Activated CD4-positive, CD25-positive, alpha-beta regulatory T cell treated with anti-CD3 and anti-CD28 coated beads, Interleukin-2, amount 50 U/mL, for 16 hours (primary cell): ENCODE data around the gene ATG7.
"Not testable (repeated sequence)": the region's sequence is repeated elsewhere in the genome, so short reads cannot be mapped to it uniquely, and the experiment has no call there.

ENCODE experiments used
- DNase-seq: peaks from one replicate; pipeline ENCODE4 v3.0.0-alpha.2; 2020; ENCODE audit warnings: low read depth, low spot score

ATG7 gene

DNA sequence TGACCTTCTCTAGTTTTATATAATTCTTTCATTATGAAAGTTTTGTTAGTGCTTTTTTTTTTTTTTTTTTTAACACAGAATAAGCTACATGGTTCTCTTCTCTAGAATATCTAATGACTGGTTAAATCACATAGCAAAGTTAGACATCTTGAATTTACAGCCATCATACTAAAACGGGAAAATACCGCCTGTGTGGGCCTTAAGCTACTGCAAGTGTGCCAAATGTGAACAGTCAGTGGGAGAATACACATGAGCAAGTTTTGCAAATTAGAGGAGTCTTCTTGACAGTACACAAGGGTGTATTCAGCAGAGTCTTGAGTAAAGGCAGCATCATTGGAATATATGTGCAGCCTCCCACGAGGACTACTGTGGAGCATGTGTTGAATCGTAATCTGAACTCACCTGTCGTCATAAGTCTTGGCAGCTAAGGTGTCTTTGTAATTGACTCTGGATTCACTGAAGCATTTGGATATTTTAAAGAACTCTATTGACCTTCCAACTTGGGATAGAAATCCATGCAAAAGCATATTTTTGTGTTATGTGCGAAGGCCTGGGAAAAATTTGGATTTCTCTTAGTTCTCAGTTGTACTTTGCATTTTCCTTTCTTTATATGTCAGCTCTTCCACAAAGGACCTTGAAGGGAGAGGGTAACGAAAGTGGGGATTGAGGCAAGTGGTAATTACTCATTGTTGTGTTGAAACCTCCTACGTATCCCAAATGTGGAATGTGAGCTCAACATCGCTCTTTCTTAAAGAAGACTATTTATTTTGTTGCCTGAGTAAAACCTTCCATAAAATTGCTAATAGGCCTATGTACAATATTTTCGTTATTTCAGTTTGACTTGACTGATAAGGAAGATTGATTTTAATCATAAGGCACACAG, 117.4 kb downstream of the ATG7 start:
- DNase-seq, result no peak

DNA sequence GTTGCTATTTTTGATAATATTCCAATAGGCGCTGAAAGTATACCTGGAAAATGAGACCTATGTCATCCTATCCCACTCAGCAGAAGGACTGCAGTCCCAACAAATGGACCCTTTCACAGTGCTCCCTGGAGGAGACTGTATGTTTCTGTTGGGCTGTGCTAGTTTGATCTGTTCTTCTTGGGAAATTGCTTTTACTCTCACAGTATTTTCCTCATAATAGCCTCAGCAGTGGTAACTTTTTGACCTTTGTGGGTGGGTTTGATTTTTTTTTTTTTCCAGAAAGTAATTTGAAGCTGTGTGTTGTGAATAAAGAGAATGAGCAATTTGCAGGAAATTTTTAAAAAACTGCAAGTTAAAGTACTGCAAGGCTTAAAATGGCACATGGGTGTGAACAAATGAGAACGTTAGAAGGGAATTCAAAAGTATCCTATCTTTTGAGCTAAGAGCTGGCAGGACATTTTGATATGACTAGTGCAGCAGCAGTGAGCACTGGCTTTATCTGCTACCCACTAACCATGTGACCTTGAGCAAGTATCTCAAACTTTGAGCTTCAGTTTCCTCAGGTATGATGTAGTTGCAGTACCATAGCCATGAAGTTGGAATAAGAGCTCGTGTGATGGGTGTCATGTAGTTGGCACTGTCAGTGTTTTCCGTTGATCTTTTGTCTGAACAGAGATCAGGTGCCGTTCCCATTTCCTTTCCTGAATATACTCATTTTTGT, 118.4 kb downstream of the ATG7 start:
- no peak for DNase-seq

- DNase-seq, result no peak
These were observed 119.1 kb downstream of the ATG7 start for GRCh38 chr3:11391174-11391879.

DNA sequence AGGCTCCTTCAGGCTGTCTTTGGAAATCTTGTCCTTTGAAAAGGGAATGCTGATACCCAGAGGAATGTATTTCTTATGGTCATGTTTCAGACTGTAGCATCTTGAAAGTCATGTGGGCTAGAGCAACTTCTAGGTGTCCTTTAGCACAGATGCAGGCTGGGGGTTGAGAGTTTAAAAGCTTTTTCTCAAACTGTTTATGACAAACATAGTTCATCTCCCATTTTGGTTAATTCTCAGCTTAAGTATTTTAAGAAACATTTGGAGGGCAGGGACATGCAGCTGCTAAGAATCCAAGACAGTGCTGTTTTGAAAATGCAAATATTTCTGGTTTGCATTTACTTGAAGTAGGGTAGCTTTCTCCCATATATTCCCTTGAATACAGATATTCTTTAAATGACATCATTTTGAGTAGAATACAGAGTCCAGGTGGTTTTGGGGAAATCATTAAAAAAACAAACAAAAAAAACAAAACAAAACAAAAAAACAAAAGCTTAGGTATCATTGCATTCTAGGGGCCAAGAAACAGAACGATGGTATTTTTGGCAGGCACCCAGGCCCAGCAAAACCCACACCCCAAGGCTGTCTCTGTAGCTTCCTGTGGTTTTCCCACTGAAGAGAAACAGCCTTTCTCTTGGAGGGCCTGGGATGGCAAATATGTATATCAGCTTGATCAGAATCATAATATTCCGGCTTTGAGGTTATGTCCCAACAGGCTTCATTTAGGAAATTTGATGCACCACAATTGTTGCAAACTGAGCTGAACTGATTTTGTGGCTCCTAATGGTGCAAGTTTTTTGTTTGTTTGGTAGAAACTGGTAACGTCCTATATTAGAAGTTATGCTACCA, 120.0 kb downstream of the ATG7 start:
- DNase-seq, result no peak

GRCh38 chr3:11392860-11393114, 120.6 kb downstream of the ATG7 start:
- no peak for DNase-seq

DNA sequence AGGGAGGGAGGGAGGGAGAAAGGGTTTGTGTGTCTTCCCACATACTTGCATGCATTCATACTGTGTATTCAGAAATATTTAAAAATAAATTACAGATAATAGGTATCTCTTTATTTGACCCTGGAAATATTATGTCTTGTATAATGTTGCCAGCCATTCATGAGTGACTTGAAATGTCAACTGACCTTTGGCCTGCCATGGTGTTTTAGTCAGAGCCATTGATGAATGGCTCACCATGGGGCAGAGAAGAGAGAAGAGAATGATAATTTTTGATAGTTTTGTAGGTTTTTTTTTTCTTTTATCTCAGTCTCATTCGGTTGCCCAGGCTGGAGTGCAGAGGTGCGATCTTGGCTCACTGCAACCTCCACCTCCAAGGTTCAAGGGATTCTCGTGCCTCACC, 121.2 kb downstream of the ATG7 start:
- no peak for DNase-seq

DNA sequence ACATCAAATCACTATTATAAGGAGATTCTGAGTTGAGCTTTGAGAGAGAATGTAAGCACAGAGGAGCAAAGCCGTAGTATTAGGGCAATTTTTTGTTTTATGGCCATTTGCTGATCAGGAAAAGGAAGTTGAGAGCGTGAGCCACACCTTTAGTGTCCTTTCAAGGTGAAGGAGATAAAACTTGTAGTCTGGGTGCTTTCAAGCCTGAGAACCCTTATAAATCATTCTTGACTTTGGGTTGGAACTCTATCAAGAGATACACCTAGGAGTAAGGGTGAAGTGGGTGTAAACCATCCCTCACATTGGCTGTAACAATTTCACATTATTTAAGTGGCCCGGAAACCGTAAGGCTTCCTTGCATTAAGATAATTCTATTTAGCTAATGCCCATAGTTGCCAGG, 122.2 kb downstream of the ATG7 start:
- DNase-seq, result no peak

DNA sequence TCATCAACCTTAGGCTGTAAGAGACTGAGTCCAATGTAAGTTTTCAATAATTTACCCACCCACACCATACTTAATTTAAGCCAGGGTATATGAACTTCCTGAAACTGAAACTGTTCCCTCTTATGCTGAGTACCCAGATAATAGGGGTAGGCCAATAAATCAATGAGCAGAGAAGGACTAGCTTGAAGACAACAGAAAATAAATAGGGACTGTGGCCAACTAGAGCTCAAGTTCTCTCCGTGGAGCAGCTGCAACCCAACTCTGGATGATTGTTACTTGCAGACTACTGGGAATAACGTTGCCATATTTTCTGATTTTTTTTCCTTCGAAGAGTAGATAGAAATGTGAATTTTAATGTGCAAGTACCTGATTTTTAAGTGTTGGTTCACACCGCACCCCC, 128.0 kb downstream of the ATG7 start:
- DNase-seq, result no peak

- no peak for DNase-seq
These were observed 129.2 kb downstream of the ATG7 start for GRCh38 chr3:11401434-11401833.

DNA sequence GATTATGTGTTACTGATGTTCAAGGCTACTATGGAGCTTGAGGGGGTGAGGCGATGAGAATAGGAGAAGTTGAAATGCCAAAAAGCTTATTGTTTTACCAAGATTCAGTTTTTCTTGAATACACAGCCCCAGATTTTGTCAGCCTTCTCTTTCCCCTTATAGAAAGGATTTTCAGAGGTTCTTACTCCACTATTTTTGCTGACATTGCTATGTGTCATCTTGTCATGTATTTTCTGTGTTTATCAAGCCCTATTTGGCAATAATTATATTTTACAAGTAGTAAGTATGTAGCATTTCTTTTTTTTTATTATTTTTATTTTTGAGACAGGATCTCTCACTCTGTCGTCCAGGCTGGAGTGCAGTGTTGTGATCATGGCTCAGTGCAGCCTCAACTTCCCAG, 133.1 kb downstream of the ATG7 start:
- DNase-seq, result no peak

- no peak for DNase-seq
These were observed 135.4 kb downstream of the ATG7 start for GRCh38 chr3:11407644-11408043.

DNA sequence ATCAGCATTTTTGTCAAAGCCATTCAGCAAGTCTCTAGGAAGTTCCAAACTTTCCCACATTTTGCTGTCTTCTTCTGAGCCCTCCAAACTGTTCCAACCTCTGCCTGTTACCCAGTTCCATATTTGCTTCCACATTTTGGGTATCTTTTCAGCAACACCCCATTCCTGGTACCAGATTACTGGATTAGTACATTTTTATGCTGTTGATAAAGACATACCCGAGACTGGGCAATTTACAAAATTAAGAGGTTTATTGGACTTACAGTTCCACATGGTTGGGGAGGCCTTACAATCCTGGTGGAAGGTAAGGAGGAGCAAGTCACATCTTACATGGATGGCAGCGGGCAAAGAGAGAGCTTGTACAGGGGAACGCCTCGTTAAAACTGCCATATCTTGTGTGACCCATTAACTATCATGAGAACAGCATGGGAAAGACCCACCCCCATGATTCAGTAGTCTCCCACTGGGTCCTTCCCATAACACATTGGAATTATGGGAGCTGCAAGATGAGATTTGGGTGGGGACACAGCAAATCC, 136.2 kb downstream of the ATG7 start:
- DNase-seq, result not testable (repeated sequence)

GRCh38 chr3:11410564-11410963, 138.4 kb downstream of the ATG7 start:
- DNase-seq, result no peak

GRCh38 chr3:11411956-11412355, 139.8 kb downstream of the ATG7 start:
- no peak for DNase-seq

GRCh38 chr3:11413071-11413470, 140.9 kb downstream of the ATG7 start:
- no peak for DNase-seq

GRCh38 chr3:11415099-11415498, 142.9 kb downstream of the ATG7 start:
- DNase-seq, result no peak

- no peak for DNase-seq
These were observed 147.9 kb downstream of the ATG7 start for GRCh38 chr3:11420066-11420465.

DNA sequence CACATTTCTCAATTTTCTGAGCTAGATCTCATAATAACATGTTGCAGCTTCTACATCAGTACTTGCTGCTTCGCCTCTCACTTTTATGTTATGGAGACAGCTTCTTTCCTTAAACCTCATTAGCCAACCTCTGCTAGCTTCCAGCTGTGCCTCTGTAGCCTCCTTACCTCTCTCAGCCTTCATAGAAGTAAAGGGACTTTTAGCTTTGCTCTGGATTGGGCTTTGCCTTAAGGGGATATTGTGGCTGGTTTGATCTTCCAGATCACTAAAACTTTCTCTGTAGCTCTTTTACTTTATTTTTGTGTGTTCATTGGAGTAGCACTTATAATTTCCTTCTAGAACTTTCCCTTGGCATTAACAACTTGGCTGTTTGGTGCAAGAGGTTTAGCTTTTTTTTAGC, 150.1 kb downstream of the ATG7 start:
- DNase-seq, result no peak

DNA sequence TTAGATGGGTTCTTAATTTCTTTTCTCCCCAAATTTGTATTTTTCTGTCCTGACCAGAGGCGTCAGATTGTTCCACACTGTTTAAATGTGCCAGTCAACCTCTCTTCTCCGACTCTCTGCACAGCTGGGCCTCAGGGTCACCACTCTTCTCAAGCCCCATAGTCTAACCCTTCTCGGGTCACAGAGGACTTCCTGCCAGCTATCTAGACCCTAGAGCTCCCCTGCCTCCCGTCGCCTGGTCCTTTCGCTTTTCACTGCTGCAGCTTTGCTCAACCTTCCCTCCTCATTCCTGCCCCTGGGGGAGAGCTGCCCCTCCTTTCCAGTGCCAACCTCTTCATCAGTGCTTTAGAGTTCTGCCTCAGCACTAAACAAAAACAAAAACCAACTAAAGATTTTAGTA, 151.7 kb downstream of the ATG7 start:
- no peak for DNase-seq

GRCh38 chr3:11424277-11424676, 152.1 kb downstream of the ATG7 start:
- no peak for DNase-seq

DNA sequence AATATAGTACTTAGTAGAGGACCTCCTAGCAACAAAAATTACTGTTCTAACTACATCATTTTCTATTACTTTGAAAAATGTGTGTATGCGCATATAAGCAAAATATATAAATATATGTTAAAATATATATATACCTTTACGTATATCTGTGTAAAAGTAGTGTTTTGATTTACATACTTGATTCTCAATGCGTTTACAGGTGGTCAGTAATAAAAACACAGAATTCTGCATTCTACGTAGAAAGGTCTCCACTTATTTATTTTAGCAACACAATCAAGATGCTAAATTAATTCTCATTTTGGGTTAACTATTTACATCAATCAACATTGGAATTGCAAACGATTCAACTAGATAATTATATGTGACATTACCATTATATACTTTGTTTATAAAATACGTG, 158.0 kb downstream of the ATG7 start:
- DNase-seq, result no peak

- no peak for DNase-seq
These were observed 158.4 kb downstream of the ATG7 start for GRCh38 chr3:11430624-11431023.
